Islet precursor cell (in vitro differentiated cells): Measurements from ENCODE around the gene HAO2.
"Not testable (repeated sequence)": the region's sequence is repeated elsewhere in the genome, so short reads cannot be mapped to it uniquely, and the experiment has no call there.

Experiments used
- DNase-seq: peaks from one replicate; pipeline ENCODE4 v3.0.0-alpha.2; 2018

Gene HAO2

DNA sequence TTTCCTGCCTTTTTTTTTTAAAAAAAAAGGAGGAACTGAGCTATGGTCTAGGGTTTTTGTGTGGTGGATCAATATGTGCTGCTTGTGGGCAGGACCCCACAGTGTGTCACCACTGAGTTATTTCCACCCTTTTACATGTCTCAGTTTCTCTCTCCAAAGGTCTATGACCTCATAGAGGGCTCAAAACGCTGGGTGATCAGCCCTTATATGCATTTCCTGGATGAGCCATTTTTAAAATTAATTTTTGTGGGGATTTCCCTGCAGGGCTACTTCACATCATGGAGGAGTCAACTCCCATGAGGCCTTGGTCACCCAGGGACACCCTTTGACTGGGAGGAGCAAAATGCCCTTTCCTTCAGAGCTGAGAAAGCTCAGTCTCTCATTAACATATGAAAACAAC is 20.7 kb upstream of the HAO2 start:
- DNase-seq, result no peak

DNA sequence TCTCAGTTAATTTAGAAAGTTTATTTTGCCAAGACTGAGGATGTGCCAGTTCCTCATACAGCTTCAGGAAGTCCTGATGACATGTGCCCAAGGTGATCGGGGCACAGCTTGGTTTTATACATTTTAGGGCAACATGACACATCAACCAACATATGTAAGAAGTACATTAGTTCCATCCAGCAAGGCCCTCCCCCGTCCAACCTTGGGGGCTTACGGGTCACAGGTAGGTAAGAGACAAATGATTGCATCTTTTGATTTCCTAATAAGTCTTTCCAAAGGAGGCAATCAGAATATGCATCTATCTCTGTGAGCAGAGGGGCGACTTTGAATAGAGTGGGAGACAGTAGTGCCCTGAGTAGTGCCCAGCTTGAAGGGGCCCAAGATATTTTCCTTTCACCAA is 19.6 kb upstream of the HAO2 start:
- no peak for DNase-seq

DNA sequence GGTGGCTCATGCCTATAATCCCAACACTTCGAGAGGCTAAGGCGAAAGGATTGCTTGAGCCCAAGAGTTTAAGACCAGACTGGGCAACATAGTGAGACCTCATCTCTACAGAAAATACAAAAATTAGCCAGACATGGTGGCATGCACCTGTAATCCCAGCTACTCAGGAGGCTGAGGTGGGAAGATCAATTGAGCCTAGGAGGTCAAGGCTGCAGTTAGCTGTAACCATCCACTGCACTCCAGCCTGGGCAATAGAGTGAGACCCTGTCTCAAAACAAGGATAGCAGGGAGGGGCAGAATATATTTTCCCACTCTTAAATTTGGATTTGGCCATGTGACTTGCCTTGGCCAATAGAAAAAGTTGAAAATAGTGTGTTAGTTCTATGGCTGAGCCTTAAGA is 17.7 kb upstream of the HAO2 start:
- not testable (repeated sequence) for DNase-seq

DNA sequence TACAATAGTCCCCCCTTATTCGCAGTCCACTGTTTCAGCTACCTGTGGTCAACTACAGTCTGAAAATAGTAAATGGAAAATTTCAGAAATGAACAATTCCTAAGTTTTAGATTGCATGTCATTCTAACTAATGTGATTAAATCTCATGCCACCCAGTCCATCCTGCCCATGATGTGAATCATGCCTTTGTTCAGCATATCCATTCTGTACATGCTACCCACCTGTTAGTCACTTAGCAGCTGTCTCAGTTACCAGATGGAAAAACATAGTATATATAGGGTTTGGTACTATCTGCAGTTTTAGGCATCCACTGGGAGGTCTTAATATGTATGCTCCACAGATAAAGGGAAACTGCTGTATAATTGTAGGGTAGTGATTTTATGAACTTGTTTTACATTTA is 16.6 kb upstream of the HAO2 start:
- DNase-seq, result no peak

DNA sequence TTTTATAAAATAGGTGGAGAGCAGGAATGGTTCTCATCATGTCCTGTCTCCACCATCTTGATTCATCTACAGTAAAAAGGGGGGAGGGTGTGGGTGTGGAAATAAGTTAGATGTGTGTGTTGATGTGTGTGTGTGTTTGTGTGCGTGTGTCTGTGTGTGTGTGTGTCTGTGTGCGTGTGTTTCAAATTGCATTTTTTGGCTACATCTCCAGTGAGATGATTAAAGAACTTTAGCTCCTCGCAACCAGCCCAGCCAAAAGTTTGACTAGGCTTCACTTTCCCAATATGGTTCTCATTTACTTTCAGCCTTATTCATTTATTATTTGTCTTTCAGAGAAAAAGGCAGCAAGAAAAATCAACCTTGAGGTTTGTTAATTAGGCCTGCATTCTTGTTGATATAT is 14.7 kb upstream of the HAO2 start:
- no peak for DNase-seq

DNA sequence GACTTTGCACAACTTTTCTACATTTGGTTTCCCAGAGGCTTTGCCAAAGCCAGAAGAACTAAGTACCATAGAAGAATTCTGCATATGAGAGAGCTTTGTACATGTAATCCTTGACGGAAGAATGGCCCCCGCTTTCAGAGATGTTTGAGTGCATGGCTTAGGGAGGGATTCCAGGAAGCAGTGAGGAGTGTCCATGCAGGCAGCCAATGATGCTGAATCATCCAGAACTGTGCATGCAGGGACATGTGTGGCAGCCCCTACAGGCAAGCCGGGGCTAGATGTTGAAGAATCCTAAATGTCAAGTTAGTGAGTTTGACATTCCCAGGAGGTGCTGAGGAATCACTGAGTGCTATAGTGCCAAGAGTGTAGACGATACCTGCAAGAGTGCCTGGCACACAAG is 9.9 kb upstream of the HAO2 start:
- no peak for DNase-seq

DNA sequence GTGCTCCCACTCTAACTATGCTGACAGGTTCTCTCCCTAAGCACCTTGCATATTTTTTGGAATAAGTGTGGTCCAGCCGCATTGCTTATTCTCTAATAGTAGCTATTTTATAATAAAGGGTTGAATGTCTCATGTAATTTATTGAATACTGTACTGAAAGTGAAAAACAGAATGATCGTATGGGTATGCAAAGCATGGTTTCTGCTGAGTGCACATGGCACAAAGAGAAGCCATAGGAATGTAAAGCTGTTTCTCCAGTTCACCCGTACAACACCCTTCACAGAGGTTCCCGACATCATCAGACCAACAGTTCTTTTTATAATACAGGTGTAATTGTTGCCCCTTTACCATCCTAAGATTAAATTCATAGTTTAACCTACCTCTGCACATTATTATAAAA is 8.9 kb upstream of the HAO2 start:
- DNase-seq, result no peak

DNA sequence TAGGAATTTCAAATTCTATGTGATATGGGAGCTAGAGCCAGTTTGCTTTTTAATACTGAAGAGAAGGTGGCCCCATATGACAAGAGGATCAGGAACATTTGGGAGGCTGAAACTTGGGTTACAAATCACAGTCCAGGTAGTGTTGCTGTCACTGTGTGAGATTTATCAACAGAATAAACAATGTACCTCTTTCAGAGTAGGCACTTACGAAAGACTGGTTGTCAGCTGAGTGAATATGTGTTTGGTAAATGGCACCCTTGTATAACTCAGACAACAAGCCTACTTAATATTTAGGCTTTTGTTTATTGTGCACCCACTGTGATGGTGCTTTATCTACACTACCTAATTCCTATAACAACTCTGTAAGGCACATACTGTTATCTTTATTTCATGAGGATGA is 7.4 kb upstream of the HAO2 start:
- no peak for DNase-seq

DNA sequence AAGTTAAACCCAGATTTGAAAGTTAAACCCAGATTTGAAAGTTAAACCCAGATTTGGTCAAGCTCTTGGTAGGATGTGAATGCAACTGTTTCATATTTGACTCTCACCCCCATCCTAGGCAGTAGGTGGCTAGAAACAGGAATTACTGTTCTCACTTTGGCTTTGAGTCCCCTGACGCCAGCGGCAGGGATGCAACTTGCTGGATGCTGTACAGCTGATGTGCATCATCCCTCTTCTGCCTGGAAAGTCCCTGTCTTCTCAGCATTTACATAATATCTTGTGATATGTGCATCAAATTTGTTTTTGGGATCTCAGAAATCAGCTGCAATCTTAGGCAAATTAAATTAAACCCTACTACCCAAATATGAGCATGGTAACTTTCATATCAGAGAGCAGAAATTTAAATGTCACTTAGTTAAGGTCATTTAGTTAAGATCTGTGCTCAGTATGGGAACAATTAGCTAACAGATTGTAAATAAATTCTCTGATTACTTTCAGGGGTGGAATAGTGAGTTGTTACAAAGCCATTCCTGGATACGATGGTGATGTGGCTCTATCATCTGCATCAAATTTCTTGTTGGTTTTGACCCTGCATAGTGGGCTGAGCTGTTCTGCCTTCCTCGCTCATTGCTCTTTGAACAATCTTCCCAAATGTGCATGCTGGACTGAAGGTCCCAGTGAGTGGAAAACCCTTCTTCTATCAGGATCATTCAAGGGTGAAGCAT is 6.8 kb upstream of the HAO2 start:
- no peak for DNase-seq

DNA sequence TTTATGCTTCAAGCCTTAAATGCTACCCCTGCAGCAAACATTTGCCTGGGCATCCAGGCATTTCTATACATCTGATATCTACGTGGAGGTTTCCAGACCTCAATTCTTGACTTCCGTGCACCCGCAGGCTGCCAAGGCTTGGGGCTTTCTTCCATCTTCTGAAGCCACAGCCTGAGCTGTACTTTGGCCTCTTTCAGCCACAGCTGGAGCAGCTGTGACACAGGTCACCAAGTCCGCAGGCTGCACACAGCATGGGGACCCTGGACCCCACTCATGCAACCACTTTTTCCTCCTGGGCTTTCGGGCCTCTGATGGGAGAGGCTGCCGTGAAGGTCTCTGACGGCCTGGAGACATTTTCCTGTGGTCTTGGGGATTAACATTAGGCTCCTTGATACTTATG is 5.4 kb upstream of the HAO2 start:
- DNase-seq, result no peak

DNA sequence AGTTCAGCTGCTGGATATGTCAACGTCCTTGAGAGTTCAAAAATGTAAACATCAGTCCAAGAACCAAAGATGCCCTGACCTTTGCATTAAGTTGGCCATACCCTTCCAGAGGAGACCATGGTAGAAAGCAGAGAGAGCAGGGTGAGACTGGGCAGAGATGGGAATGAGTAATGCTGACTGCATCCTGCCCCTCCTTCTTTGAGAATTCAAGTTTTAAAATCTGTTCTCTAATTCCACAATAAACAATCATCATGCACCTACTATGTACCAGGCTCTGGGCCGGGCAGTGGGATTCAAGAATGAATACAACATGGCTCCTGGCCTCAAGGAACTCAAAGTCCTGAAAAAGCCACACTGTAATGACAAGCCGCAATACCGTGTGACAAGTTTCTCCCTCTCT is 3.9 kb upstream of the HAO2 start:
- DNase-seq, result no peak

DNA sequence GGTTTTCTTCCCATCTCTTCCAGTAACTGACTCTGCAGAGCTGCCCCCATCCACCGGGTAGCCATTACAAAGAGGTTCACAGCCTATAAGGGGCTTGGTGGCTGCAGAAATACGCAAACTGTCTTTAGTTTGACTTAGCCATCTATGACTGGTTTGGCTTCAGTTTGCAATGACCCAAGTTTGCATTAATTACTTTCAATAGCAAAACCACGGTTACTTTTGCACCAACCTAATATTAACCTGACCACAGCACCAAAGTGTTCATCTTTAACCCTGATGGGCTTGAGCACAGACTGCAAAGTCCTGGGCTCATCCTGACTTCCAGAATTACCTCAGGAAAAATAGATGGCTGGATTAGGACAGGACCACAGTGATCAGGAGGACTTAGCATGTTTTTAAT is 2.2 kb upstream of the HAO2 start:
- DNase-seq, result no peak

DNA sequence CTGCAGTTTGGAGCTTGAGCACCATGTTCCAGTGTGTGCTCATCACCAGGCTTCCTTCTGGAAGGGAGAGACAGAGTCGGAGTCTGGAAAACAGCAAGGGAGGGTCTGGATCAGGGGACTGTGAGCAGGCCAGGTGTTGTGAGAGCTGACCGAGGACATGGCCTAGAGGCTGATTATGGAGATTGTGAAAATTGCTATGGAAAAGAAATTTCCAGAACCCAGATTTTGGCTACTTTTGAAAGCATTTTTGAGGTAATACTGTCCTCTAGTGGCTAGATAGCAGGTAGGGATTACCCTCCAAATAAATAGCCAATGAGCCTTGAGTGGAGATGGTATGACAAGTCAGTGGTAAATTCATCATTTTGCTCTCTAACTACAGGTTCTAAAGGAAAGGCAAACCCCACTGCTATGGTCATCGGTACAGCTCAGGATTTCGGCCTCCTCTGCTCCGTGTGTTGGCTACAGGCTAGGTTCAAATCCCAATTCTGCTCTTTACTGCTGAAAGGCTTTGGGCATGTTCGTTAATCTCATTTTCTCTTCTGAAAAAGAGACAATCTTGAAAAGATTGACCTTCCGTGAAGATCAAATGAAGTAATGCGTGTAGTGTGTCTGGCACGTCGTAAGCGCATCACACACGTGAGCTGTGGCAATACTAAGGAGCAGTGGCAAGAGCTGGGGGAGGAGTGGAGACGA is 1.0 kb upstream of the HAO2 start:
- no peak for DNase-seq

DNA sequence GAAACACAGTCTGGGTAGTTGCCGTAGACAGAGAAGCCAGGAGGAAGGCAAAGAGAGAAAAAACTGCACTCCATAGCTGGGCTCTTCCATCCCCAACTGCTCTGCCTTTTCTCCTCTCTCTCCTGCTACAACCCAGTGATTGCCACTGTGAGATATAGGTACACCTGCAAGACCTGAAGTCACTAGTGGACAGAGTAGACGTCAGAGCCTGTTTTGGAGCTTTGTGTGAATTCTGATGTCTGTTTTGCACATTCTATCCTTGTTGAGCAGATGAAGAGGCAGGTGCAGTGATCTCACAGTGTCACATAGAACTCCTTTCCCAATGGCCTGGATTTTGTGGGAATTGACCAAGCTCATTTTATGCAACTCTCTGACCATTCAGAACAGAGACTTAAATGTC is 2.2 kb downstream of the HAO2 start:
- DNase-seq, result no peak

DNA sequence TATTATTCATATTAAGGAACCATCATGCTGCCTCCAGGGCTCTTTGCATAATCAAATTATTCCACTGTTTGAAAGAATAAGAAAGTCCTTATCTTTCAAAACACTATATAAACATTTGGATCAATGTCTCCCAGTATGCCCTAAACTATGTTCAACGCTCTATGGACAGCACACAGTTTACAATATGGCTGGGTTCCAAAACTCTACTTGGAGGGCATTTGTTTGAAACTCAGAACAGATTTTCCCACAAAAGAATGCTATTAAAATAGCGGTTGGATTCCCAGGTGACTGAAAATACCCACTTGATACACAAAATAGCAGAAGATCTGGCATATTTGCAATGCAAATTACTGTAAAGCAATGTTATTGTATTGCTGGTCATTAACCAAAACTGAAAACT is 3.2 kb downstream of the HAO2 start:
- no peak for DNase-seq

DNA sequence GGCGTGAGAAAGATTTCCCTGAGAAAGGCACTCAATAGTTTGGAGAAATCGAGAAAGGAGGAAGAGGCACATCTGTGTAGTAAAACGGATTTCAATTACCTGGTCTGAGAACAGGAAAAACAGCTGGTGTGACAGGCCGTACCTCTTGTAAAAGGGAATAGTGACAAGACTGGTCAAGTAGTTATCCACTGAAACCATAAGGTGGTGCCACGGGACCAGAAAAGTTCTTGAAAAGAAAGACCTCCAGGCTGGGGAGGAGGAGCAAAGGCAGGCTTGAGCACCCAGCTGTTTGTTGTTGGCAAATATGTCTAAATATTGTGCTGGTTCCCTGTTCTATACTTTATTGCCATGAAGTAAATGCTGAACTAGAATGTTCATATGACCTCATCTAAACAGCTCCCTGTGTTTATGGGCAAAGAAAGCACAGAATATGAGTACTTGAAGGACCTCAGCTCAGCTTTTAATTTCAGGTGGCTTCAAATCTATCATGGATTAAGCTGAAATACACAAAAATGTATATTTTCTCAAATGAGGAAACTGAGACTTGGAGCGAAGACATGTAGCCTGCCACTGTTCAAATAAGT is 4.0 kb downstream of the HAO2 start:
- DNase-seq, result peak; percentile 83

DNA sequence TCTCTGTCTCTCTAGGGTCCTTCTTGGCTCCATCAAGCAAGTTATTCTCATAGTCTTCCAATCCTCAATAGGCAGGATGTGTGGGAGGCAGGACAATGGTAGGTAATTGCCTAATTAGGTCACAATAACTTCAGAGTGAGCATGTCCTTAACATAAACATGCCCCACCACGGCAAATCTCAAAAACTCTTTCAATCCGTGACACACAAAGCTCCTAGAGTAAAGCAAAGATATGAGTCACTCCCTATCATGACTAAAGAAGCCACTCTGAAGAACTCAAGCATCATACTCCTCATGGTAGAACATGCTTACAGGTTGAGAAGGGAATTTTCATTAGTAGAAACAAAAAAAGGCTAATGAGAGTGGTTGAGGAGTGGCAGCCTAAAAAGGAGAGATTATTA is 4.9 kb downstream of the HAO2 start:
- DNase-seq, result no peak

DNA sequence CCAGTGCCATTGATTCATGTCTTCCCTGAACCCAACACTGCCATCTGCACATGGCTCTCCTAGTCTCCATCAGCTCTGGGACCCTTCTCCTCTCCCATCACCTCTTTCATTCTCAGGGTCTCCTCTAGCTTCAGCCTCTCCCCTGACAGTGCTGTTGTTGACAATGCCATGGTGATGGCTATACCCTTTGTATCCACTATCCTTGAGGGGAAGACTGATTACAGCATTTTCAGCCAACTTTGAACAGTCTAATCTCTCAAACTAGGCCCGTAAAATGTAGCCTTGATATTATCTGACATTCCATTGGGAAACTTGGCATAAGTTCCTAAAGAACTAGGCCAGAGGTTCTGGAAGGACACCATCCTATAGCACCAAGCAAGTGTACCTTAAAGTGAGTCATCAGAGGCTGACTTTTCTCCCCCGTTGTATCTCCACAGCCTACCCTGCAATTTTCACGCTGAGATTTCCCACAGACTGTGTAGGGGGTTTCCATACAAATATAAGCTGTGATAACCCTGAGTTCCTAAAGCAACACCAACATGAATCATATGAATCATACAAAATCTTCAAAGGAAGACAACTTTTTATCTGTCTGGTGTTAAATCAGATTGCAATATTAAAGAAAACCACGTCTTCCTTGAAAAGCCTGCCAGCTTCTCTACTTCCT is 5.8 kb downstream of the HAO2 start:
- DNase-seq, result no peak

DNA sequence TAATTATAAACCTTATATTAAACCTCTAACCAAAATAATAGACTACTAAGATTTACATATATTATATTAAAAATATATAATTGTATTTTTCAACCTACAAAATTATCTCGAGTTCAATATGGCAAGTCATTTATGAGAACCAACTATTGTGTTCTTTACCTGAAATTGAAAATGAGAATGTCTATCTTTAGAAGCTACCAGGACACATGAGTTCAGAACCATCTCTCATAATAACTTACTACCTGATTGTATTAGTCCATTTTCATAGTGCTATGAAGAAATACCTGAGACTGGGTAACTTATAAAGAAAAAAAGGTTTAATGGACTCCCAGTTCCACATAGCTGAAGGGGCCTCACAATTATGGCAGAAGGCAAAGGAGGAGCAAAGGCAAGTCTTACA is 6.8 kb downstream of the HAO2 start:
- DNase-seq, result no peak

DNA sequence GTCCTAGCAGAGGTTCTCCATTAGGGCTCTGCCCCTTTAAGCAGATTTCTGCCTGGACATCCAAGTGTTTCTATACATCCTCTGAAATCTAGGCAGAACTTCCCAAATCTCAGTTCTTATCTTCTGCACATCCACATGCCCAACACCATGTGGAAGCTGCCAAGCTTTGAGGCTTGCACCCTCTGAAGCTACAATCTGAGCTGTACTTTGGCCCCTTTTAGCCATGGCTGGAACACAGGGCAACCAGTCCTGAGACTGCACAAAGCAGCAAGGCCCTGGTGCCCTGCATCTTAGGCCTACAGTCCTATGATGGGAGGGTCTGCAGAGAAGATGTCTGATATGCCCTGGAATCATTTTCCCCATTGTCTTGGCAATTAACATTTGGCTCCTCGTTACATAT is 8.0 kb downstream of the HAO2 start:
- DNase-seq, result no peak

DNA sequence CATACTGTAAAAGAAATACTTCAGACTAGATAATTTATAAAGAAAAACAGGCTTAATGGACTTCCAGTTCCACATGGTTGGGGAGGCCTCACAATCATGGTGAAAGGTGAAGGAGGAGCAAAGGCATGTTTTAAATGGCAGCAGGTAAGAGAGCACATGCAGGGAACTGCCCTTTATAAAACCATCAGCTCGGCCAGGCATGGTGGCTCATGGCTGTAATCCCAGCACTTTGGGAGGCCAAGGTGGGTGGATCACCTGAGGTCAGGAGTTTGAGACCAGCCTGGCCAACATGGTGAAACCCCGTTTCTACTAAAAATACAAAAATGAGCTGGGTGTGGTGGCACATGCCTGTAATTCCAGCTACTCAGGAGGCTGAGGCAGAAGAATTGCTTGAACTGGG is 9.0 kb downstream of the HAO2 start:
- not testable (repeated sequence) for DNase-seq

DNA sequence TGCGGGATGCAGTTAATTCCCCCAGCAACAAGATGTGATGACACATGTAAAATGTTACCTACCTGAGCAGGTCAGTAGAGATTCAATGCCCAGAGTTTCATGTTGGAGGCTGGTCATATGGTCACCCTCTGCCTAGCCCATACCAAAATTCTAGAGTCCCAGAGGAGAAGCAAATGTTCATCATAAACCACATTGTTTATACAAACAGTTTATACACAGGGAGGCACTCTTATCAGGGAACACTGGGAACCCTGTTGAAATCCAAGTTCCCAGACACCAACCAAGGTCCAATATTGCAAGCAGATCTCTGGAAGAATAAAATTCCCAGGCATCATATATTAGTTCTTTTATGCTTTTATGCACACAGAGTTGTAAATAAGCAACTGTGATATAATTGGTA is 10.5 kb downstream of the HAO2 start:
- DNase-seq, result no peak

DNA sequence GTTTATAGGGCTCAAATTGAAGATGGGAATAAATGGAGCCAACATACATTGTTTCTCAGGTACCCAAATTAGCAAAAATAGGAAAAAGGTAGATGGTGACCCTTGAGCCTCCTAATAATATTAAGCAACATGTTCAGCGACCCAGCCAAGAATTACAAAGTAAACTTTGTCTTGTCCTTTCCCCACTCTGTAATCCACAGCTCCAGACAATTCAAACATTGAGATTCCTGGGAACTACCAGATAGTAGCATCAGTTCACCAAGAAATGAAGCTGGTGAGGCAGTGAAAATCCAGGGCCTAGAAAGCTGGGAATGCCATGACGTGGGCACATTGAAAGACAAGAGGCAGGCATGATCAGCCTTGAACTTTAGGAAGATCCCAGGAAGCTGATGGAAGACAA is 11.7 kb downstream of the HAO2 start:
- DNase-seq, result no peak

DNA sequence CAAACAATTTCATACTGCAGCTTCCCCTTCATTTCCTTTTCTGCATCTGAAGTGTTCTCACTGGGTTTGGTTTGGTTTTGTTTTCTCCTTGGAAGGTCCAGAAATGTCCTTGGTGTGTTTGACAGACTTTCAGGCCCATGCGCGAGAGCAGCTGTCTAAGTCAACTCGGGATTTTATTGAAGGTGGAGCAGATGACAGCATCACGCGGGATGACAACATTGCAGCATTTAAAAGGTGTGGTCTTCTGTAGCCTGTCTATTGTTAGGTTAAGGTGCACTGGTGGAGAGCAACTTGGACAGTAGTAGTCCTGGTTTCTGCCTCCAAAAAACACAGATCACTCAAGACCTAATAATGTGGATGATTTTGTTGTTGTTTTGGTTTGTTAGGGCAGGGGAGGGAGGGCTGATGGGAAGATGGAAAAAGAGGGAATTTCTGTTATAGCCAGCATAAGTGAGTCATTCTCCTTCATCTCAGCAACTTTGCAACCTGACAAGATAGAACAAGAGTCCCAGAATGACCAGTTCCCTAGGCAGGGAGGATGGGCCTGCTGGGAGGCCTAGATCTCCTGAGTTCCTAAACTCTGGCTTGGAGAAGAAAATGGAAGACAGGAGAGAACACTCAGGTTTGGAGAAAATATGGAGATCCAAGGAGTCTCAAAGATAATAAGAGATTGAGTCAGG is 12.5 kb downstream of the HAO2 start:
- no peak for DNase-seq
